HepG2 (cell line): ENCODE measurements around the gene FDPS. TPM values are rescaled to one million over a fixed set of nuclear protein-coding genes. Genes with fewer than 3 reads are reported as not detected.

ENCODE experiments used
- EEA1 ChIP-seq: sonication (generic); formaldehyde crosslinking; IDR thresholded peaks from 2 replicates; pipeline ENCODE4 v1.5.1; 2020; ENCODE audit warnings: mild to moderate bottlenecking, missing genetic modification reagents, borderline replicate concordance
- GPN1 ChIP-seq: sonication (generic); formaldehyde crosslinking; IDR thresholded peaks from 2 replicates; pipeline ENCODE4 v1.5.1; 2020; ENCODE audit warnings: missing genetic modification reagents, borderline replicate concordance
- MAF1 ChIP-seq: sonication (generic); formaldehyde crosslinking; IDR thresholded peaks from 2 replicates; pipeline ENCODE4 v1.5.0; 2020; ENCODE audit warnings: missing genetic modification reagents, borderline replicate concordance
- PAF1 ChIP-seq: IDR thresholded peaks from 2 replicates; pipeline ENCODE4 v1.6.1; 2016; ENCODE audit warnings: missing genetic modification reagents, missing compliant biosample characterization
- STAT5B ChIP-seq: sonication (generic); formaldehyde crosslinking; IDR thresholded peaks from 2 replicates; pipeline ENCODE4 v1.4.0; 2020; ENCODE audit warnings: missing genetic modification reagents
- ZBTB20 ChIP-seq: sonication (generic); formaldehyde crosslinking; IDR thresholded peaks from 2 replicates; pipeline ENCODE4 v1.8.1; 2023; ENCODE audit warnings: missing genetic modification reagents, low read depth, mild to moderate bottlenecking, borderline replicate concordance
- ZBTB3 ChIP-seq: sonication (generic); formaldehyde crosslinking; IDR thresholded peaks from 2 replicates; pipeline ENCODE4 v1.4.0; 2020; ENCODE audit warnings: low read depth, mild to moderate bottlenecking, moderate library complexity, missing genetic modification reagents, borderline replicate concordance
- ZFP36 ChIP-seq: fragments of 150-350 bp; IDR thresholded peaks from 2 replicates; pipeline ENCODE4 v1.6.1; 2018; ENCODE audit warnings: borderline replicate concordance, low read length, low read depth; ENCODE audit not compliant: partially characterized antibody
- ZFP36L2 ChIP-seq: sonication (generic); formaldehyde crosslinking; IDR thresholded peaks from 2 replicates; pipeline ENCODE4 v1.4.0; 2020; ENCODE audit warnings: missing genetic modification reagents
- polyA plus RNA-seq, 8 experiments: library from polyadenylated mRNA; depleted of rRNA in 3 of 8; stranded (reverse) in 7 of 8; unstranded in 1 of 8; fragments of >200 nt; fragmentation: Illumina TruSeq in 4 of 8; extraction: Trizol in 4 of 8; gene quantifications; 2 replicates each; pipeline versions ENCODE4 v1.2.1 to v1.2.3, GENCODE V29; 2011 to 2016; ENCODE audit warnings: low read depth in 4 of 8, missing spikeins in 1 of 8, mixed read lengths in 1 of 8; ENCODE audit not compliant: insufficient read depth in 1 of 8
- total RNA-seq, 5 experiments: library from RNA; depleted of rRNA; stranded (reverse); fragments of >200 nt; fragmentation: Illumina TruSeq; extraction: Trizol; gene quantifications; 2 replicates each; pipeline ENCODE4 v1.2.3, GENCODE V29; 2016; ENCODE audit warnings: low read depth in 1 of 5
- TF ChIP-seq, protein P1 (sequence below): sonication (generic); formaldehyde crosslinking; IDR thresholded peaks from 2 replicates; pipeline ENCODE4 v1.9.0; 2021; ENCODE audit warnings: mild to moderate bottlenecking, missing genetic modification reagents
- TF ChIP-seq, protein P2 (sequence below): sonication (generic); formaldehyde crosslinking; IDR thresholded peaks from 2 replicates; pipeline ENCODE4 v1.4.0; 2020; ENCODE audit warnings: mild to moderate bottlenecking, missing genetic modification reagents
- TF ChIP-seq, protein P3 (sequence below): sonication (generic); formaldehyde crosslinking; IDR thresholded peaks from 2 replicates; pipeline ENCODE4; 2020; ENCODE audit warnings: missing genetic modification reagents, mild to moderate bottlenecking, borderline replicate concordance
- TF ChIP-seq, protein P4 (sequence below): sonication (generic); formaldehyde crosslinking; IDR thresholded peaks from 2 replicates; pipeline ENCODE4 v1.9.0; 2021; ENCODE audit warnings: missing genetic modification reagents, borderline replicate concordance

The FDPS gene
- total and polyA plus RNA-seq, 2 of the 13 experiments (the other 11 are each of a cell fraction or from before 2014, with no cell fraction given) = 264 to 519 TPM

DNA sequence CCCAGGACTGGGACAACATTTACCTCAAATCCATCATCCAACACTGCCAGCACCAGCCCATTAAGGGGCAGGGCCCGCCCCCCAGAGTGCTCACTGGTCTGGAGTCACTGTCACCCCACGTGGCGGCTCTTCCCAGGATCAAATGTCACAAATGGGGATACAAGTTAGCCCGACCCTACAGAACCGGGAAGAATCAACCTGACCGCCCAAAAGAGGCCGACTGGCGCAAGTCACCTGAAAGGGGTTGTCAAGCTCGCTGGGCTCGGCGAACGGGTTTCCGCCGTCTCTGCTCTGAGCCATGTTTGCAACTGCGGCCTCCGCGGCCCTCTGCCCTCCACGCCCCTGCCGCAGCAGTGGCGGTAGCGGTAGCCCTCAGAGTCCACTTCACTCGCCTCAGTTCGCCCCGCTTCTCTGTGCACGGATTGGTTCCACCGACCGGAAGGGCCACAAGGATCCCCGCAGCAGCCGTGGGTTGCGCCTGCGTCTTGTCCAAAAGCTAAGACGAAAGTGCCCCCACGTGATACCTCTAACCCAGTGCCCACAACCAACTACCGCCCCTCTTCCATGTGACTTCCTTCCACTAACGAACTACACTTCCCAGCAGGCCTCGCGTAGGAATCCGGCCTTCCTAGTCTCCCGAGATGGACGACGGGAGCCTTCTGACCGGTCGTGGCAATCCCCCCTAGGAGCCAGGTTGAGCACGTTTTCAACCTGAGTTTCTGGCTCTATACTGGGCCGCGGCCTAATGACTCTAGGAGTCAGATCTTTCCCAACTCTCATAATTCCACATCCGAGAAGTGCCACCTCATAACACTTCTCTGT, 46.6 kb upstream of the FDPS start, which contains the start of gene SCAMP3 (continued):
- TF ChIP-seq, protein P1, sequence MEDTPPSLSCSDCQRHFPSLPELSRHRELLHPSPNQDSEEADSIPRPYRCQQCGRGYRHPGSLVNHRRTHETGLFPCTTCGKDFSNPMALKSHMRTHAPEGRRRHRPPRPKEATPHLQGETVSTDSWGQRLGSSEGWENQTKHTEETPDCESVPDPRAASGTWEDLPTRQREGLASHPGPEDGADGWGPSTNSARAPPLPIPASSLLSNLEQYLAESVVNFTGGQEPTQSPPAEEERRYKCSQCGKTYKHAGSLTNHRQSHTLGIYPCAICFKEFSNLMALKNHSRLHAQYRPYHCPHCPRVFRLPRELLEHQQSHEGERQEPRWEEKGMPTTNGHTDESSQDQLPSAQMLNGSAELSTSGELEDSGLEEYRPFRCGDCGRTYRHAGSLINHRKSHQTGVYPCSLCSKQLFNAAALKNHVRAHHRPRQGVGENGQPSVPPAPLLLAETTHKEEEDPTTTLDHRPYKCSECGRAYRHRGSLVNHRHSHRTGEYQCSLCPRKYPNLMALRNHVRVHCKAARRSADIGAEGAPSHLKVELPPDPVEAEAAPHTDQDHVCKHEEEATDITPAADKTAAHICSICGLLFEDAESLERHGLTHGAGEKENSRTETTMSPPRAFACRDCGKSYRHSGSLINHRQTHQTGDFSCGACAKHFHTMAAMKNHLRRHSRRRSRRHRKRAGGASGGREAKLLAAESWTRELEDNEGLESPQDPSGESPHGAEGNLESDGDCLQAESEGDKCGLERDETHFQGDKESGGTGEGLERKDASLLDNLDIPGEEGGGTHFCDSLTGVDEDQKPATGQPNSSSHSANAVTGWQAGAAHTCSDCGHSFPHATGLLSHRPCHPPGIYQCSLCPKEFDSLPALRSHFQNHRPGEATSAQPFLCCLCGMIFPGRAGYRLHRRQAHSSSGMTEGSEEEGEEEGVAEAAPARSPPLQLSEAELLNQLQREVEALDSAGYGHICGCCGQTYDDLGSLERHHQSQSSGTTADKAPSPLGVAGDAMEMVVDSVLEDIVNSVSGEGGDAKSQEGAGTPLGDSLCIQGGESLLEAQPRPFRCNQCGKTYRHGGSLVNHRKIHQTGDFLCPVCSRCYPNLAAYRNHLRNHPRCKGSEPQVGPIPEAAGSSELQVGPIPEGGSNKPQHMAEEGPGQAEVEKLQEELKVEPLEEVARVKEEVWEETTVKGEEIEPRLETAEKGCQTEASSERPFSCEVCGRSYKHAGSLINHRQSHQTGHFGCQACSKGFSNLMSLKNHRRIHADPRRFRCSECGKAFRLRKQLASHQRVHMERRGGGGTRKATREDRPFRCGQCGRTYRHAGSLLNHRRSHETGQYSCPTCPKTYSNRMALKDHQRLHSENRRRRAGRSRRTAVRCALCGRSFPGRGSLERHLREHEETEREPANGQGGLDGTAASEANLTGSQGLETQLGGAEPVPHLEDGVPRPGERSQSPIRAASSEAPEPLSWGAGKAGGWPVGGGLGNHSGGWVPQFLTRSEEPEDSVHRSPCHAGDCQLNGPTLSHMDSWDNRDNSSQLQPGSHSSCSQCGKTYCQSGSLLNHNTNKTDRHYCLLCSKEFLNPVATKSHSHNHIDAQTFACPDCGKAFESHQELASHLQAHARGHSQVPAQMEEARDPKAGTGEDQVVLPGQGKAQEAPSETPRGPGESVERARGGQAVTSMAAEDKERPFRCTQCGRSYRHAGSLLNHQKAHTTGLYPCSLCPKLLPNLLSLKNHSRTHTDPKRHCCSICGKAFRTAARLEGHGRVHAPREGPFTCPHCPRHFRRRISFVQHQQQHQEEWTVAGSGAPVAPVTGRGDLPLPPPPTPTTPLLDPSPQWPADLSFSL (CRISPR knock-in tag) = no peak
- TF ChIP-seq STAT5B (CRISPR knock-in tag) (no peak), ZFP36 (no peak), ZBTB3 (CRISPR knock-in tag) (no peak), MAF1 (CRISPR knock-in tag) (0 out of 2 replicates have a peak, but pooled peaks have one; percentile 31), PAF1 (CRISPR knock-in tag) (peak; percentile 96), ZBTB20 (peak; percentile 67; the same call in 1 of the 2 replicates), GPN1 (CRISPR knock-in tag) (no peak; the same call in 1 of the 2 replicates), EEA1 (CRISPR knock-in tag) (peak; percentile 63; the same call in 1 of the 2 replicates), ZFP36L2 (CRISPR knock-in tag) (0 out of 2 replicates have a peak, but pooled peaks have one; percentile 79)
- TF ChIP-seq, protein P2, sequence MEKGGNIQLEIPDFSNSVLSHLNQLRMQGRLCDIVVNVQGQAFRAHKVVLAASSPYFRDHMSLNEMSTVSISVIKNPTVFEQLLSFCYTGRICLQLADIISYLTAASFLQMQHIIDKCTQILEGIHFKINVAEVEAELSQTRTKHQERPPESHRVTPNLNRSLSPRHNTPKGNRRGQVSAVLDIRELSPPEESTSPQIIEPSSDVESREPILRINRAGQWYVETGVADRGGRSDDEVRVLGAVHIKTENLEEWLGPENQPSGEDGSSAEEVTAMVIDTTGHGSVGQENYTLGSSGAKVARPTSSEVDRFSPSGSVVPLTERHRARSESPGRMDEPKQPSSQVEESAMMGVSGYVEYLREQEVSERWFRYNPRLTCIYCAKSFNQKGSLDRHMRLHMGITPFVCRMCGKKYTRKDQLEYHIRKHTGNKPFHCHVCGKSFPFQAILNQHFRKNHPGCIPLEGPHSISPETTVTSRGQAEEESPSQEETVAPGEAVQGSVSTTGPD (CRISPR knock-in tag) = no peak
- TF ChIP-seq, protein P3, sequence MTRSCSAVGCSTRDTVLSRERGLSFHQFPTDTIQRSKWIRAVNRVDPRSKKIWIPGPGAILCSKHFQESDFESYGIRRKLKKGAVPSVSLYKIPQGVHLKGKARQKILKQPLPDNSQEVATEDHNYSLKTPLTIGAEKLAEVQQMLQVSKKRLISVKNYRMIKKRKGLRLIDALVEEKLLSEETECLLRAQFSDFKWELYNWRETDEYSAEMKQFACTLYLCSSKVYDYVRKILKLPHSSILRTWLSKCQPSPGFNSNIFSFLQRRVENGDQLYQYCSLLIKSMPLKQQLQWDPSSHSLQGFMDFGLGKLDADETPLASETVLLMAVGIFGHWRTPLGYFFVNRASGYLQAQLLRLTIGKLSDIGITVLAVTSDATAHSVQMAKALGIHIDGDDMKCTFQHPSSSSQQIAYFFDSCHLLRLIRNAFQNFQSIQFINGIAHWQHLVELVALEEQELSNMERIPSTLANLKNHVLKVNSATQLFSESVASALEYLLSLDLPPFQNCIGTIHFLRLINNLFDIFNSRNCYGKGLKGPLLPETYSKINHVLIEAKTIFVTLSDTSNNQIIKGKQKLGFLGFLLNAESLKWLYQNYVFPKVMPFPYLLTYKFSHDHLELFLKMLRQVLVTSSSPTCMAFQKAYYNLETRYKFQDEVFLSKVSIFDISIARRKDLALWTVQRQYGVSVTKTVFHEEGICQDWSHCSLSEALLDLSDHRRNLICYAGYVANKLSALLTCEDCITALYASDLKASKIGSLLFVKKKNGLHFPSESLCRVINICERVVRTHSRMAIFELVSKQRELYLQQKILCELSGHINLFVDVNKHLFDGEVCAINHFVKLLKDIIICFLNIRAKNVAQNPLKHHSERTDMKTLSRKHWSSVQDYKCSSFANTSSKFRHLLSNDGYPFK = peak; percentile 91
- TF ChIP-seq, protein P4, sequence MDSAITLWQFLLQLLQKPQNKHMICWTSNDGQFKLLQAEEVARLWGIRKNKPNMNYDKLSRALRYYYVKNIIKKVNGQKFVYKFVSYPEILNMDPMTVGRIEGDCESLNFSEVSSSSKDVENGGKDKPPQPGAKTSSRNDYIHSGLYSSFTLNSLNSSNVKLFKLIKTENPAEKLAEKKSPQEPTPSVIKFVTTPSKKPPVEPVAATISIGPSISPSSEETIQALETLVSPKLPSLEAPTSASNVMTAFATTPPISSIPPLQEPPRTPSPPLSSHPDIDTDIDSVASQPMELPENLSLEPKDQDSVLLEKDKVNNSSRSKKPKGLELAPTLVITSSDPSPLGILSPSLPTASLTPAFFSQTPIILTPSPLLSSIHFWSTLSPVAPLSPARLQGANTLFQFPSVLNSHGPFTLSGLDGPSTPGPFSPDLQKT (CRISPR knock-in tag) = no peak
